HG03460 (cell line): ENCODE data around the gene VGLL4.
A peak's percentile ranks its signal among the peaks of the same experiment; 100 is the strongest.
"Not testable (repeated sequence)": the region's sequence is repeated elsewhere in the genome, so short reads cannot be mapped to it uniquely, and the experiment has no call there.

Experiments
- ATAC-seq: cut with Tn5 transposase; IDR thresholded peaks from one replicate; pipeline ENCODE4 v1.9.1; 2021; ENCODE audit not compliant: unreplicated experiment

VGLL4 gene

GRCh38 chr3:11607816-11608215, 35.9 kb downstream of the VGLL4 start:
- ATAC-seq = no peak

DNA sequence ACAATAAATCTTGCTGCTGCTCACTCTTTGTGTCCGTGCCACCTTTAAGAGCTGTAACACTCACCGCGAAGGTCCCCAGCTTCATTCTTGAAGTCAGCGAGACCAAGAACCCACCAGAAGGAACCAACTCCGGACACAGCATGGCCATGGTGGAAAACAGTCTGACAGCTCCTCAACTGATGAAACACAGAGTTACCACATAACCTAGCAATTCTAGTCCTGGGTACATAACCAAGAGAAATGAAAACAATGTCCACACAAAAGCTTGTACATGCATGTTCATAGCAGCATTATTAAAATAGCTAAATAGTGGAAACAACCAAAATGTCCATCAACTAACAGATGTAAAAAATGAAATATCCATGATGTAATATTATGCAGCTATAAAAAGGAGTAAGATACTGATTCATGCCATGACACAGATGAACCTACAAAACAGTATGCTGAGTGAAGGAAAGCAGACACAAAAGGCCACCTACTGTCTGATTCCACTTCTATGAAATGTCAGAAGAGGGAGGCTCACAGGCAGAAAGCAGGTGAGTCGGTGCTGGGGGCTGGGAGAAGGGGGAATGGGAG, 36.8 kb downstream of the VGLL4 start:
- ATAC-seq = no peak

- no peak for ATAC-seq
These were observed 37.5 kb downstream of the VGLL4 start for GRCh38 chr3:11606090-11606784.

DNA sequence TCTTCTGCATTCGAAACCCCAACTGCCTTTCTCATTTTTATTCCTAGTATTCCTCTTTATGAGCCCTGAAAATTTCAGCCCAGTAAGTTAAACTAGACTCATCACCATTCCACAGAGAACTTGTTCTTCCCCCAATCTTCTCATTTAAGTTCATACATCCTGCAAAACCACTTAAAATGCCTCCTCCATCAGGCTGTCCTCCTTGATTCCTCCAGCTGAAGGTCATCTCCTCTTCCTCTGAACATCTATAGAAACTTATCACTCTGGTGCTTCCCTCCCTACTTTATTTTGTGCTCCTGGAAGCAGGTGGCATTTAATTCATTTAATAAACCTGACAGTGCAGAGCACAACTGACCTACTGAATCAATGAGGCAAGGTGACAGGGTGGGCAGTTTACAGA, 38.3 kb downstream of the VGLL4 start:
- ATAC-seq = no peak

DNA sequence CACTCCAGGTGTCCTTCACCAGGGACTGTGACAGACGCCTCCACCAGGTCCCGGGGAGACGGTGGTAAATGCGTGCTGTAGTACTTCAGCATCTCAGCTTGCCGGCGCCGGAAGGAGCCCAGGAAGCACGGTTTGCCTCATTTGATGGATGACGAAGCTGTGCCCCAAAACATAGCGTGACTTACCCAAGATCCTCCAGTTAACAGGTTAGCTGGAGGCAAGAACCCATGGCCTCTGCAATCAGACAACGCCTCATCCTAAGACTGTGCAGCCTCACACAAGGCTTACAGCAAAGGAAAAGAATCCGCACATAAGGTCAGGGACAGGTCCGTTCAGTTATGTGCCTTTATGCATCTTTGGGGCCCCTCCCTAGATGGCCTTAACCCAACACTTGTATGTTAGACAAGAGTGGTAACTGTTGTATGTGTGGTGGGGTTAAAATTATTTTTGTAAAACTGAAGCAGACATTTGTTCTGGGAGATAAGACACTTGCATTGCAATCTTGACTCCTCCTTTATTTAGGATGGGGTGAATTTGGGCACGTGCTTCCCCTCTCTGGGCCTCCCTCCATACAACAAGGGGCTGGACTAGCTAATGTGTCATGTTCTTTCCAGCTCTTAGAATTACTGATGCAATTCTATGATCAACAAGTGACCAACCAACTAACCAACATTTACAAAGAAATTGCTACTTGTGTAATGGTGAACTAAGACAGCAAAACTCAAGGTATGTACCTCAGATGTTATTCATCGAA, 39.4 kb downstream of the VGLL4 start:
- ATAC-seq = no peak

DNA sequence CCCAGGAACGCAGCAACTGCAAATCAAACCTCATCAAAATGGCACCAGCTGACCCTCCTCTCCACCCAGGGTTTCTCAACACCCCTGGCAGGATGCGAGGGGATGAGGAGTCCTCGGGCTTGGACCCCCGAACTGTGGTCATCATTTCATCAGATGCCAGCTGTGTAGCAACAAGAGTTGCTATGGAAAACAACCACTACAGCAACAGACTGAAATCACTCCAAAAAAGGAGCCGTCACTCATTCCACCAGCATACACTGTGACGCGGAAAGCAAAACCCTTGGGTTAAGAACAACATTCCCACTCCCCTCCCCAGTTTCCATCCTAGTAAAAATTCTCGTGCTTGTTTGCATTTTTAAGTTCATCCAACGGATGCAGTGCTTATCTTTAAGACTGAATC, 40.1 kb downstream of the VGLL4 start:
- no peak for ATAC-seq

DNA sequence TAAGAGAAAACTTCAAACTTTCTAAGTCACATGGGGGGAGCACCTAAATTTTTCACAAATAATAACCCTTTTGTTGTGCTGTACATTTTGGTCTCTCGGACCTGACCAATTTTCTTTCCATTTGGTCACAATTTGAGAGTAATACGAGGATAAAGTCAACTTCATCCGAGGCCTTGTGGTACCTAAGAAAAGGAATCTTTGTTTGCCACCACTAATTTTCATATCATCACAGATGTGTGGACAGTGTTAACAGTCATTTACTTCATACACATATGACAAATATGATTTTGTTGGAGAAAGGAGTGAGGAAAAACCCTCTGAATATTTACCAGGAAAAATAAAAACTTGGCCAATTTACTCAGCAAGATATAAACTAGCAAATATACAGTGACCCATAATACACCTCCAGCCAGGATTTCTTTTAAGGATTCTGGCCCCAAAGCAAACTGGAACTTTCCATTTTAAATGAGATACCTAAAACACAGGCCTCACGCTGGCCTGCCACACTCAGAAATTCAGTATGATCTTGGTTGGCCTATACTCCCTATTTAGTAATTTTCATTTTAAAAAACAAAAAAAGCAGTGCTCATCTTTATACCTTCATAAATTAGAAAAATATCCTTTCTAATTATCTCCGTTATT, 40.7 kb downstream of the VGLL4 start:
- ATAC-seq = no peak

DNA sequence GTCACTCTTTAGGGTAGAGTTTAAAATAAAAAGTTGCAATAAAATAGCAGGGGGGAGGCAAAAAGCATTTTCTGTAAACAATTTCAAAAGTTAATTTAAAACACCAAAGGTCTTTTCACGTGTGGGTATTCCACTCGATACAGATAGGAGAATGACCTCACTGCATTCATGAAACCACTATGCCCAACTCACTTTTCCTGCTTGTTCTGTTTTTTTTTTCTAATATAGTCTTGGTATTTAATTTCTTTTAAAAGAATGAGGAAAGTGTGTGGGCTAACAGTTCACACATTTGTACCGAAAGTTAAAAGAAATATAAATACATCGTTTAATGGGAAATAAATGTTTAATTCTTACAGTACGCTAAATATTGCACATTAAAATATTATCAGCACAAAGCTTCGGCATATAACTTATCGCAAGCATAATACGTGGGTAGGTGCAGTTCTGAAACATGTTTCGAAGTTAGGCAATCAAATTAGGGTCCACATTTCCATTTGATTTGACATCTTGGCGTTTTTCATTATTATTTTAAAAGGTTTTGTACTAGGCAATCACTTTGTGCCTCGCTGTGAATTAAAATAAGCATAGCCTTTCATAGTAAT, 41.4 kb downstream of the VGLL4 start:
- no peak for ATAC-seq

DNA sequence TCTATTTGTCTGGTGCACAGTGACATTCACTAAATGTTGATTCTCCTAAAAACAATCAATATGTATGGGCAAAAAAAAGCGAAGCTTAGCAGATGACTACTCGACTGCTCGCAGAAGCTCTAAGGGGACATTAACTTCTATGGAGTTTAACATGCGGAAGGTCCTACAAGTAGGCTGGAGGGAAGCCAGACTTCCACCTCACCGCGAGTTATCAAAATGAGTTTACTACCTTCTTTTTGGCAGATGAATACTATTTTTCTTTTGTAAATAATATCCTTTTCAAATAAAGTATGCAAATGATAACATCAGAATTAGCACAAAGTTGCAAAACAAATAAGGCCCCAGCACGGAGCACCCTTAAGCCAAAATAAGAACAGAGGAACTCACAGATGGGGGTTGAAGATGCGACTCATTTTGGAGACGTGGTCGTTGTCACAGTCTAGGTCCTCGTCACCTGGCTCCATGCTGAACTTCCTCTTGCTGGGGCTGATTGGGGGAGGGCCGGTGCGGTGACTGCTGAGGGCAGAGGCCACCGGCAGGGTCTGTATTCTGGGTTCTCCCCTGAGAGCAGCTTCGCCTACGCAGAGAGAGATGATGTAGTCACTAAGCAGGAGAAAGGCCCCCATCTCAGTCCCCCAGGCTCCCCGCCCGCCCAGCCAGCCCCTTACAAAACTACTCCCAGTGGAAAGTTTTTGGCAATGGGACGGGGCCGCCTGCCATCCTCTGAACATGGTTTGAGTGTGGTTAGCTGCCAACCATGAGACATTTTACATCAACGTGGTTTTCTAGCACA, 42.1 kb downstream of the VGLL4 start:
- ATAC-seq = peak; percentile 95

- ATAC-seq = no peak
These were observed 43.0 kb downstream of the VGLL4 start for GRCh38 chr3:11600501-11601282.

DNA sequence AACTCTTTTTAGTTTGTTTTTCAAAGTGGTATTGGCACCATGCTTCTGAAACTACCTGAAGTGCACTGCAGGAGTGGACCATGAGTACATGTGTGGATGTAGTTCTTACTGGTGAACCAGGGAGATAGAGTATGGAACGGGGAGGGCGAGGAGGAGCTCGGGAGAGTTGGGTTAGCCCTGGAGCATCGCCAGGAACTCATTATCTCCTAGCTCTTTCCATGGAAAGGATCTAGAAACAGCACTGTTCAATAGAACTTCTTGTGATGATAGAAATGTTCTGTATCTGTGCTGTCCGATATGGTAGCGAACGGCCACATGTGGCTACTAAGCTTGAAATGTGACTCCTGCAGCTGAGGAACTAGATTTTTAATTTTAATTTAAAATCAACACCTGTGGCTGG, 47.3 kb downstream of the VGLL4 start:
- no peak for ATAC-seq

GRCh38 chr3:11595024-11595423, 48.7 kb downstream of the VGLL4 start:
- not testable (repeated sequence) for ATAC-seq

DNA sequence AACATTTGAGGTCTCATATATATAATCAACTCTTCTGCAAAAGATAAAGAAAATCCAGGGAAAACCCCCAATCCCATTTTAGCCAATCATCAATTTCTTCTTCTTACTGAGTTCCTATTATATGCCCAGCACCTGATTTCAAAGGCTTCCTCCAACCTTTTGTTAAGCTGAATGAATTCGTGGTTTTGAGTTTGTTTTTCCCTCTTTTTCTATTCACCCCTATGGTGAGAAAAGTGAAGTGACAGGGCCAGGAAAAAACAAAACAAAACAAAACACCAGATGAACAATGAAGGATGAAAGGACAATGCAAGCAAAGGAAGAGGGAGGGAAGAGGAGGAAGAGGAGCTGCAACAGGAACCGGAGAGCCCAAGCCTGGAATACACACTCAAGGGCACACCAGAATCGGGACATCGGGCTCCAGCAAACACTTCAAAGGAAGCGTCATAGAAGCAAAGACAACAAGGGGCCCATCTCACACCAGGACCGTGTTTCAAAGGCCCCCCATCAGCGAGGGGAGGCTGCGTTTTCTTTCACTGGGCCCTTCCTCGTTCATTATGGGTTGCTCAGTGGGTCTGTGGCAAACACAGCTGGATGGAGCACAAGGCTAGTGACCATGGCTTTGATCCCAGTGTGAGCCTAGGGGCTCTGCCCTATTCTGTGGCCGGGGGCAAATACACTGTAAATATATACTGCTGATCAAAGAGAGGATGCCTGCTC, 50.2 kb downstream of the VGLL4 start:
- no peak for ATAC-seq

GRCh38 chr3:11592445-11593298, 51.0 kb downstream of the VGLL4 start:
- ATAC-seq = no peak

DNA sequence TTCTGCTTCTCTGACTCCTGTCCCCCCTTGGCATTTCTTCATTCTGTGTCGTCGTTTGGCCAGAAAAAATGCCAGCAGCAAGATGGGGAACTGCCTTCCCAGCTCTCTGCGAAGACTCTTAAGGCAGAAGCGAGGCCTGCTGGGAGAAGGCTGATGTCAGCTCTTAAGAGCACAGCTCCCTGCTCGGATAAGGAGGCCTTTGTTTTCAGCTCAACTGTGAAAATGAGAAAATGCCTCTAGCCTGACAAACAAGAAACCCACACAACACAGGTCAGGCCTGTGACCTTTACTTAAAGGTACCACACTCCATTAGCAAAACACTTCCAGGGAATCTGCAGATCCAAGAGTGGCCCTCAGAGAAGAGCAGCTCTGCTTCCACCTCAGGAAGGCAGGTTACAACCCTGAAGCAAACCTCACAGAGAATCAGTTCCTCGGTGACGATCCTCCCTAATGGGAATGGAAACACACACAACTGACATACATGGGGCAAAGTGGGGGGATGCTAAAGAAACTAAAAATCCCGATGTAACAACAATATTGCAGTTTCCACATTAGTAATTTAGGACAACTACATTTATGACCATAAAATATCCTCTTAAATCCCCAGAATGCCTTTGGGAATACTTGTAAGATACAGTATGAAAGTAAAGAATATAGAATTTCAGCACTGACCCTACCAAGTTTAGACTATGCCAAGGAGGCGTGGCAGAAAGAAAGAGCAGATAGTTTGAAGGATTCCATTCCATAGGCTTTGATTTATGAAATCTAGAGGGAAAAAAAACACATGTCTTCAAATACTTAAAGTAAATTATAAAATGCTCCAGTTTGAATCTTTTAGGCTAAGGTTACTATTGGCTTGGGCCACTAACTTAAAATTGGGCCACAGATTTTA, 52.1 kb downstream of the VGLL4 start:
- no peak for ATAC-seq

- no peak for ATAC-seq
These were observed 52.7 kb downstream of the VGLL4 start for GRCh38 chr3:11591002-11591355.

DNA sequence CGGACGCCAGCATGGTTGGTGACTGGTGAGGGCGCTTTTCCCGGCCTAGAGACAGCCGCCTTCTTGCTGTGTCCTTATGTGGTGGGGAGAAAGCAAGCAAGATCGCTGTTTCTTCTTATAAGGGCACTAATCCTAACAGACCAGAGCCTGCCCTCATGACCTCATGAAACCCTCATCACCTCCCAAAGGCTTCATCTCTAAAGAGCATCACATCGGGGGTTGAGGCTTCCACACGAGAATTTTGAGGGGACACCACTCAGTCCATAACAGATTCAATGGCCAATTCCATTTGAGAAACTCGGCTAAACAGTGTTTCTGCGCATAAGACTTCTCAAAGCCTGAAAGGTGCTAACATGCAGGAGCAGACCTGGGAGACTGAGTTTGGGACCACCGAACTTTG, 54.0 kb downstream of the VGLL4 start:
- ATAC-seq = no peak
